Fibroblast of villous mesenchyme (primary cell): ENCODE measurements around the gene FSTL4. TPM values are rescaled to one million over a fixed set of nuclear protein-coding genes. Genes with fewer than 3 reads are reported as not detected.

Experiments used
- DNase-seq: peaks from one replicate; pipeline ENCODE4 v3.0.0-alpha.2; 2010; ENCODE audit warnings: low read depth
- H3K4me3 ChIP-seq: 2 replicates; pipeline ENCODE4 v1.5.1; 2011; ENCODE audit warnings: low read depth, mild to moderate bottlenecking, low read length
- total RNA-seq: library from RNA; depleted of rRNA; stranded (reverse); fragments of >200 nt; gene quantifications from 2 replicates; pipeline ENCODE4 v1.2.3, GENCODE V29; 2012
- TF ChIP-seq, protein P1 (sequence below): IDR thresholded peaks from 2 replicates; pipeline ENCODE4 v1.5.1; 2012; ENCODE audit warnings: low read depth, mild to moderate bottlenecking, low read length; ENCODE audit not compliant: insufficient read depth

FSTL4 gene
- total RNA-seq, 1 donor, result not detected

DNA sequence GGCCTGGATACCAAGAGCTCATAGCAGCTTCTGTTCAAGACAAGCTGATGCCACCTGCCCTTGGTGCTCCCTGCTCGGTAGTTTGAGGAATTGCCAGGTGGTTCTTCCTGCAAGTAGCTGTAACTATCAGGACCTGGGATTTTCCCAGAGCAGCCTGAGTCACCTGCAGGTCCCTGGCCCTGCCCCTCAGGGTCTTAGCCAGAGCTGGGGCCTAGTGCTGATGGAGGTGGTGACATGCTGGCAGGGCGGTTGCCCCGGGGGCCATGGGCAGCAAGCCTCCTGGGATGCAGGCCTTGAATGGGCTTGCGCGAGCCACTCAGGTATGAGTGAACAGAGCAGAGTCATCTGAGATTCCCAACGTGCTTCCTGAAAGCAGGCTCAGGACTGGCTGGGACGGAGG is 298.3 kb downstream of the FSTL4 start:
- H3K4me3 ChIP-seq, result no peak overlapping the region
- TF ChIP-seq, protein P1, sequence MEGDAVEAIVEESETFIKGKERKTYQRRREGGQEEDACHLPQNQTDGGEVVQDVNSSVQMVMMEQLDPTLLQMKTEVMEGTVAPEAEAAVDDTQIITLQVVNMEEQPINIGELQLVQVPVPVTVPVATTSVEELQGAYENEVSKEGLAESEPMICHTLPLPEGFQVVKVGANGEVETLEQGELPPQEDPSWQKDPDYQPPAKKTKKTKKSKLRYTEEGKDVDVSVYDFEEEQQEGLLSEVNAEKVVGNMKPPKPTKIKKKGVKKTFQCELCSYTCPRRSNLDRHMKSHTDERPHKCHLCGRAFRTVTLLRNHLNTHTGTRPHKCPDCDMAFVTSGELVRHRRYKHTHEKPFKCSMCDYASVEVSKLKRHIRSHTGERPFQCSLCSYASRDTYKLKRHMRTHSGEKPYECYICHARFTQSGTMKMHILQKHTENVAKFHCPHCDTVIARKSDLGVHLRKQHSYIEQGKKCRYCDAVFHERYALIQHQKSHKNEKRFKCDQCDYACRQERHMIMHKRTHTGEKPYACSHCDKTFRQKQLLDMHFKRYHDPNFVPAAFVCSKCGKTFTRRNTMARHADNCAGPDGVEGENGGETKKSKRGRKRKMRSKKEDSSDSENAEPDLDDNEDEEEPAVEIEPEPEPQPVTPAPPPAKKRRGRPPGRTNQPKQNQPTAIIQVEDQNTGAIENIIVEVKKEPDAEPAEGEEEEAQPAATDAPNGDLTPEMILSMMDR, result no peak
- DNase-seq, result no peak

DNA sequence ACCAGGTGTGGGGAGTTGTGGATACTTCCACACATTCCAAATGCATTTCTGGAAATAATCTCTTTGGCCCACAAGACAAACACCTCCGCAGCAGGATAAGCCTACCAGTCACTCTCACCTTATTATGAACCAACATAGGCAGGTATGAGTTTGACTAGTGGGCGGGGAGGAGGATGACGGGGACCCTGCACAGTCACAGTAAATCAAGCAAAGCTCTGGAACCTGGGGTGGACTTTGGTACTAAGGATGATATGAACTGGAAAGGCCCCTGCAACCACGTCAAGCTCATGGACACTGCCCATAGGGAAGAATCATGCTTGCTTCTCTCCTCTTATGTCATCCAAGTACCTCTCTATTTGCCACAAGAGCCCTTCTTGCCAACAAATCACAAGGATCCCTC is 301.2 kb downstream of the FSTL4 start:
- TF ChIP-seq, protein P1, result no peak
- H3K4me3 ChIP-seq, result no peak overlapping the region
- DNase-seq, result no peak

DNA sequence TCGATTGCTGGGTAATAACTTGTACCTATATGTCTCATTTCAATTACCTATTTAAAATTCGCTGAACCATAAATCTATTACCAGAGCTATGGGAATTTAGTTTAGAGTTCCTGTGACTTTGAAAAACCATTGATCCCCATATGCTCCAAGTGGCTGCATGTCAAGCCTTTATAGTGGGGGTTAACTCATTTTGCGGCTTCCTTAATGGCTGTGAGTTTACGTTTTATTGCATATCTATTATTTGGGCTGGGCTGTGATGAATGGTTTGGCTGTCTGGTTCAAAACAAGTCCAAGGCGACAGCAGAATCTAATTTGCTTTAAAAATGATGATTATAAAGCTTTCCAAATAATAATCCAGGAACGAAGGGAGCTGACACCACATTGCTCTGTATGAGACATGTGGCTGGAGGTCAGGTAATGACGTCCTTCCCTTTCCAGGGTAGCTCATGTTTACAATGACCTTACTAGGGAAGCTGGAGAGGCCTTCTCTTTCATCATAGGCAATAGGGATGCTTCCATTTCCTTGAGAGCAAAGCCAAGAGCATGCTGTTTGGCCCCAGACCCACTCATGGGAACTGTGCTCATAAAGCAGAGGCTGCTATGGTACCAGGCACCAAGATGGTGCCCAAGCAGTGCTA is 302.2 kb downstream of the FSTL4 start:
- DNase-seq, result peak; percentile 25
- TF ChIP-seq, protein P1, result no peak
- H3K4me3 ChIP-seq, result no peak overlapping the region

DNA sequence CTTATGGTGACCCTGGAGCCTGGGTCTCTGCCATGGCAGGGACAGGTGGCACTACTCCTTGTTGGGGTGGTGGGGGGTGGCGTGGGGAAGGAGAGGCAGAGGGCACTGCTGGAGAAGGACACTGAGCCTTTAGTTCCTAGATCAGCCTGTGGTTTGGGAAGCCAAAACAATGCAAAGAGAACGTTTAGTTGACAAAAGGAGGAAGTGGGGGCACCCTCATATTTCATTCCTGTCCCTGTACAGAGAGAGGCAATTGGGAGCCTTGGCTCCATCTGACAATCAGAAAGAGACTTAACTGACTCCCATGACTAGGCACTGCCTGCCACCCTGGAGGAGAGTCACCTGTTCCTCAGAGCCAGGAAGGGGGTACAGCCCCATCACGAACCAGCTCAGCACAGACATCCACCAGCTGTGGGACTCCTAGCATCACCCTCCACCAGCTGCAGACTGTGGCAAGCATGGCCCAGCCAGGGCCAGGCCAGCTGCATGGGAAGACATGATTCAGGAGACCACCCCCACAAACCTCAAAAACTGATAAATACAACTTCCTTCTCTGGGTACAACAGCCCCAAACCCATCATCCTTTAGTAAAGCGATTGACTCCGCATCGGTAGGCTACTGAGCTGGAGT is 303.1 kb downstream of the FSTL4 start:
- no peak overlapping the region for H3K4me3 ChIP-seq
- DNase-seq, result no peak
- TF ChIP-seq, protein P1, result no peak

DNA sequence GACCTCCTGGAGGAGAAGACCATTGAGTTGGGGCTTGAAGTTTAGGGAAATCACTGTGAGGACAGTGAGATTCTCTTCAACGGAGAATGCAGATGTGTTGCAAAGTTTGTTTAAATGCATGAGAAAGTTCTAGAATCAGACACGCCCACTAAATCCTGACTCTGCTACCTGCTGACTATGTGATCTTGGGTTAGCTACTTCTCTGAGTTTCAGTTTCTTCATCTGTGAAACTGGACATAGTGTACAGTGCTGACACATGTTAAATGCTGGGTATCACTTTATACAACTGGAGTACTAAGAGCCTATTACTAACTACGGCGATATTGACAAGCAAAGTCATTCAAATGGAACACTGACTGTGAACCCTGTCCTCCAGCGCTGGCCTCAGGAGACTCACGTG is 305.1 kb downstream of the FSTL4 start:
- no peak overlapping the region for H3K4me3 ChIP-seq
- no peak for DNase-seq
- TF ChIP-seq, protein P1, result no peak

DNA sequence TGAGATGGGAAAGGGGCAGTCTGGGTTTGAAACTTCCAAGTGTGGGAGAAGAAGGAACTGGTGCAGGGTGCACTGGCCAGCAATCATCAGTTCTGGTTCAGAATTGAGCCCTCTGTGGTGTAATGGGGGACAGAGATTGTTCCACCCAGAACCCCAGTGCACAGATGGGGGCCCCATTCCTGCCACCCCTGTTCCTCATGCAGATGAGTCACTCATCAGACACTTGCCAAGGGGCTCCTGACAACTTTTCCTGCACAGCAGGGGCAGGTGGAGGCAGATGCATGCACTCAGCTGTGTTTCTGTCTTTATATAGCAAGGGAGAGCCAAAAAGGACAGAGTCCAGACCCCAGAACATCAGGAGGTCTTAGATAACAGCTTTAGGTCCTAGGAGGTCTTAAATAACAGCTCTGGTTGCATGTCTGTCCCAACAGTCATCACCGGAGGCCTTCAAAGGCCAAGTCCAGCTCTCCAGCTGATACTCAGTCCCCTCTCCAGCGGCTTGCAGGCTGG is 307.6 kb downstream of the FSTL4 start:
- TF ChIP-seq, protein P1, result no peak
- H3K4me3 ChIP-seq, result no peak overlapping the region
- DNase-seq, result no peak
